ENCODE results near the gene IBTK.
A peak's percentile ranks its signal among the peaks of the same experiment; 100 is the strongest.
"Not testable (repeated sequence)": the region's sequence is repeated elsewhere in the genome, so short reads cannot be mapped to it uniquely, and the experiment has no call there.

Gene IBTK

DNA sequence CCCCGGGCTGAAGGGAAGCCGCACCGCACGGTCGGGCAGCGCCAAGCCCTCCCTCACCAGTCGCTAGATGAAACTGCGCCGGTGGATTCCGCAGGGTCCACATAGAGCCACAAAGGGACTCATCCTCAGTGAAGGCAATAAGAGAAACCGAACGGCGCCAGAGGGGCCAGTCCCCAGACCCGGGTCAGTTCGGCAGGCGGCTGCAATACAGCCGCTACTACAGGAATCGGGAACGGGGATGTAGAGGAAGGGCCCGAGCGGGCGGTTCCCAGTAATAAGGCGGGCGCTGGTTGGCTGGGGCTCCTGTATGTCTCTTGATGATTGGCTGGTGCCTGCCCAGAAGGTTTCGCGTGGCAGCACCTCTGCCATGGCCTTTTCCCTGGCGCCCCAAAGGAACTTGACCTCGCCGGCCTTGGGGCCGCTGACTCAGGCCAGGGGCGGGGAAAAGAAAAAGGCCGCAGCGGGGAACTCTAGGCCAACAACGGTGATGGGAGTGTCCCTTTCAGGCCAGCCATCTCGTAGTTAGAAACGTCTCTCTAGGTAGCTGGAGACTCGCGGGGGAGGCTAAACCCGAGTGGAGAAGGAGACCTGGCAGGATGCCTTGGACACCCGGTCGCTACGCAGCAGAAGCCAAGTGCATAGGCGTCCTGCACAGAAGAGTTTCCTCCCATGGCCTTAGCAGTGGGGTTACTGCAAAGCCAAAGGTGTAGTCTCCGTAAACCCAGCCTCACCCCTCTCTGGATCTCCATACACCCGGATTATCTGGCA, at the start of gene IBTK:
Gene IBTK (minus strand): TSS at position 240 of the 768 bp plus-strand sequence. CDS start 7,258 bp downstream, outside the sequence.
- peak; percentile 88 for DNase-seq

DNA sequence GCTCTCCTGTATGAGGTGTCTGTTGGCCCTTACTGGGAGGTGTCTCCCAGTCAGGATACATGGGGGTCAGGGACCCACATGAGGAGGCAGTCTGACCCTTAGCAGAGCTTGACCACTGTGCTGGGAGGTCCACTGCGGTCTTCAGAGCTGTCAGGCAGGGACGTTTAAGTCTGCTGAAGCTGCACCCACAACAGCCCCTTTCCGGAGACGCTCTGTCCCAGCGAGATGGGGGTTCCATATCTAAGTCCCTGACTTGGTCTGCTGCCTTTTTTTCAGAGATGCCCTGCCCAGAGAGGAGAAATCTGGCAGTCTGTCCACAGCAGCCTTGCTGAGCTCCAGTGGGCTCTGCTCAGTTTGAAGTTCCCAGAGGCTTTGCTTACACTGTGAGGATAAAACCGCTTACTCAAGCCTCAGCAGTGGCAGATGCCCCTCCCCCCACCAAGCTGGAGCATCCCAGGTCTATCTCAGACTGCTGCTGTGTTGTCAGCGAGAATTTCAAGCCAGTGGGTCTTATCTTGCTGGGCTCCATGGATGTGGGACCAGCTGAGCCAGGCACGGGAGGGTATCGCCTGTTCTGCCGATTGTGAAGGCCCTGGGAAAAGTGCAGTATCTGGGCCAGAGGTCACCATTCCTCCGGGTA, 36.3 kb upstream of the IBTK start:
- DNase-seq: no peak

- not testable (repeated sequence) for DNase-seq
Measured at GRCh38 chr6:82281550-82281949, 34.0 kb upstream of the IBTK start.

GRCh38 chr6:82277686-82278085, 30.1 kb upstream of the IBTK start:
- DNase-seq: no peak

GRCh38 chr6:82275686-82276085, 28.1 kb upstream of the IBTK start:
- DNase-seq: no peak

- no peak for DNase-seq
Measured at GRCh38 chr6:82273295-82273694, 25.8 kb upstream of the IBTK start.

DNA sequence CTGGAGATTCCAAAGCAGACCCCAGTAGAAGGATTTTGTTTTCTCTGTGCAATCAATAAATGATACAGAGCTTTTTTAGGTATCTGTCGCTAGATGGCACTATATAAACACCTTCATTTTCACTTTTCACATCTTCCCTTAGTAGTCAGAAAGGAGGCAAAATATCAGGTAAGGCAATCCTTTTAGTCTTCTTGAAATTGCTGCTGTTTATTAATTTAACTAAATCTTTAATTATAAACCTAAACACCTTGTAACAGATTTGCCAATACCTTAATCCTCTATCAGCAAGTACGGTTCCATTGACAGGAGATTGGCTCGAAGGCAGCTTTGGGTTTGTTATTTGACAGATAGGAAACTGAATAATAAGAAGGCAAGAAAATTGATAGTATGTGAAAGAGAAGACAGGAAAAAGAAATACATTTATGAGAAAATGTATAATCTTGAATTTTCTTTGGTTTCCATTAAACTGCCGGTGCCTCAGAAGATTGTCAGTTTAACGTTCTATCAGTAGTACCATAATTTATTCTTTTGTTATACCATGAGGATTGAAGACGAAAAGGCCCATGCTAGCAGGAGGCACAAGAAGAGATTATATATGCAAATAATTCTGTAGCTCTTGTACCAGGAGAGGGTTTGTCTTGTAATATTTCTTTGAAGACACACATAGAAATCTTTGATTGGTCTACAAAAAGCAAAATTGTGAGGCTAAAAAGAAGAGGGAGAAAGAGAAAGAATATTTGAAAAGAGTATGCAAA, 23.5 kb upstream of the IBTK start:
- peak; percentile 10 for DNase-seq

DNA sequence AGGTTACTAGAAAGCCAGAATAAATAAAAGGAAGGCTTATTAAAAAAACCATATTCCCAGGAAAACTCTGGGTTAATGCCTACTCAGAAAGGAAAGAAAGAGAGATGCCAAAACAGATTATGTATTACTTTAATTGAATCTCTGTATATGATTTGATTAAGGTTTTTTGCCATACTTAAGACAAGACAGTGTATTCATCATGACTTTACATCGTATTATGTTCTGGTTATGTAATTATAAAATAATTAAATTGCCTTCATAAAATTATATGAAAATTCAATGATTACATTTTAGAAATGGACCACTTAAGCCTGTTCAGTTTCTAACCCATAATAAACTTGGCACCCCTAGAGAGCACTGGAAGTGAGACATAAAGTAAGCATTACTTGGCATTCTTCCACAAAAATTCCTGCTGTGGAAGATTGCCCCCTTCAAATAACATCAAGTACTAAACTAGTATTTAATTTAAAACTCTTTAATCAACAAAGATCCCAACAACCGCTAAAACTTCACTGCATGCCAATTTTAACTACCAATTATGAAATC, 20.8 kb upstream of the IBTK start:
- DNase-seq: no peak

DNA sequence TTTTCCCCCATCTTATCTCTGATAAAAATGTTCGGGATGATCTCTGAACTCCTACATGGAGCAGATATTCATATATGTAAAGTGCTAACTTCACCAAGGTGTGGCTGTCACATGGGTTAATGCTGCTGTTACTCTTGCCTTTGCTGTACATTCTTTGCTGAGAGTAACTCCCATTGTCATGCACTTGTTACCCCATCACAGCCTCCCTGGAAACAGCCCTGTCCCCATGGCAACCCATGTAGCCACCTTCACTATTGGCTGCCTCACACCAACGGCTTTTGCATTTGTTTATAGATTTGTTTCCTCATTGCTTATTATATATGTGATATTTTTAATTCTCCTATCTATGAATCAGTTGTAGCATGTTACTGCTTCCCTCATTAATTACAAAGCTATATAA, 17.3 kb upstream of the IBTK start:
- DNase-seq: no peak

DNA sequence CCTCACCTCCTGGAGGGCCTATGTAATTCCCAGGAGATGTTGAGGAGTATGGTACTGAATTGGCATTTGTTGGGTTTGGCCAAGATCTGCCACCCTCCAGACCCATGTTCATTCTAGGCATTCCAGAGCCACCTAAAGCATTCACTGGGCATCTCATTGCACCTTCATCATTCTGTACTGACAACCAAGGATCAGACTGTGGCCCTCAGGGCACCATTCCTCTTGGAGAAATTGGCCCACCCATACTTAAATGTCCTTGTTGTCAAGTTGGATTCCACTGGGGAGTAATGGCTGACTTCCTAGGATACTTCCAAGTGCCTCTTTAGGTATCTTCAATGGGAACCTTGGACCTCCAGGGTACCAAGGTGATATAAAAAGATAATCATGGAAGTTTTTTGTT, 16.8 kb upstream of the IBTK start:
- no peak for DNase-seq

- no peak for DNase-seq
Measured at GRCh38 chr6:82263916-82264315, 16.4 kb upstream of the IBTK start.

GRCh38 chr6:82260997-82261732, 13.6 kb upstream of the IBTK start:
- DNase-seq: no peak

DNA sequence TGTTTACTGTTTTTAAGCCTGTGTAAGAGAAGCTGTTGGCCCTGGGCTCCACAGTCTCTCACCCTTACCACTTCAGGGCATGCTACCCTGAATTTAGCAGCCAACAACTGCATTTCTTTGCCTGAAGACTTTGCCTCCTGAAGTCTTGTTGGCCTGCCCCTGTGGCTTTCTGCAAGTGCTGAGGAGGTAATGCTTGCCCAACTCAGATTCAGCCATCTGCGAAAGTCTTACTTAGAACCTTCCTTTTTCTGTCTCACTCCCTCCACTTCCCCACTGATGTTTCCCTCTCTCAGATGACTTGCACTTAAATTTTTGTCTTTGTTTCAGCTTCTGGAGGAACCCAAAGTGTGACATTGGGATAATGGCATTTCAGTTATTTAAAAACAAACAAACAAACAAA, 11.8 kb upstream of the IBTK start:
- DNase-seq: no peak

DNA sequence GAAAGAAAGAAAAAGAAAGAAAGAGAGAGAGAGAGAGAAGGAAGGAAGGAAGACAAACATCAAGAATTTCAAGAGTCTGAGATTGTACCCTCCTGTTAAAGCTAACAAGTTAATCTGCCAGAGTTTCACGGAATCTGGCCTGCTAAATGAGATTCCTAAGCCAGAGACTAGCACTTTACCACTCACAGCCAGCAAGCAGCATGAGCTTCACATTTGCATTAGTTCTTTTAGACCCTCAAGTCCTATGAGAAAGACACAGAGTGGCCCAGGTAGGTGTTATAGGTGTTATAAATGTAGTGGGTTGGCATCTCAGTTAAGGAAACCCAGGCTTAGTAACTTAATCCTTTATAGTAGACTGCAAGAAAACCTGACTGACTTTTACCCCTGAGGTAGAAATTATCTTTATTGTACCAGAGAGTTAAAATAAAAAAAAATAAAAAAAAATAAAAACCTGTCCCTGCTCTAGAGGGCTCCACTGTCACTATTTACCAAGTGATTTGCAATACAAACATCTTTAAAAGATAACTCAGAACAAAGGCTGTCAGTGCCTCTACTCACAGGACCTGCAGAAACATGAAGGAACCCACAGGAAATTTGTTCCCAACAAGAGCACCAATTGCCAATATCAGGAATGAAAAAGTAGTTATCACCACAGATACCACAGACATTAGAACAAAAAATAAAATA, 9.7 kb upstream of the IBTK start:
- no peak for DNase-seq

- DNase-seq: not testable (repeated sequence)
Measured at GRCh38 chr6:82254722-82255121, 7.2 kb upstream of the IBTK start.

- no peak for DNase-seq
Measured at GRCh38 chr6:82251942-82252341, 4.4 kb upstream of the IBTK start.

DNA sequence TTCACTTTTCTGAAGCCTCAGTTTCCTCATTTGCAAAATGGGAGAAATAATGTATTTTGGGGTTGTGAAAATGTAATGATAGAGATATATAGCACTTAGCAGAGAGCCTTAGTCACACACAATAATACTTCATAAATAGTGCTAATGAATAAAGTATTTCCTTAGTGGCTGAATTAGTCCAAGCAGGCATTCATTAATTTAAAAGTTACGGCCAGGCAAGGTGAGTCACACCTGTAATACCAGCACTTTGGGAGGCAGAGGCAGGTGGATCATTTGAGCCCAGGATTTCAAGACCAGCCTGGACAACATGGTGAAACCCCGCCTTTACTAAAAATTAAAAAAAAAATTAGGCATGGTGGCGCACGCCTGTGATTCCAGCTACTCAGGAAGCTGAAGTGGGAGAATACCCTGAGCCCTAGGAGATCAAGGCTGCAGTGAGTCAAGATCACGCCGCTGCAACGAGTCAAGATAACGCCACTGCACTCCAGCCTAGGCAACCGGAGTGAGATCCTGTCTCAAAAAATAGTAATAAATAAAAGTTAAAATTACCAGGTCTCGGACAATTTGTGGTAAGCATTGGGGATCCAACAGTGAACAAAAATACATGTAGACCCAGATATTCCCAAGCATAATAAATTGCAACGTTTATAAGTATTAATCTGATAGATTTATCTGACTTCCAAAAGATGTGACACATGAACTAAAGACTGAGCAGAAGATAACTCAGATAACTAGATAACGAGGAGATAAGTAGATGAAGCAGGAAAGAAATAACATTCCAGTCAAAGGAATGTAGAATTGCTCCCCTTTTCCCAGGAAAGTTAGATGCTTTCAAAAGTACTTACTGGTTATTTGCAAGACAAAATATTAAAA, 2.1 kb upstream of the IBTK start:
- DNase-seq: no peak

DNA sequence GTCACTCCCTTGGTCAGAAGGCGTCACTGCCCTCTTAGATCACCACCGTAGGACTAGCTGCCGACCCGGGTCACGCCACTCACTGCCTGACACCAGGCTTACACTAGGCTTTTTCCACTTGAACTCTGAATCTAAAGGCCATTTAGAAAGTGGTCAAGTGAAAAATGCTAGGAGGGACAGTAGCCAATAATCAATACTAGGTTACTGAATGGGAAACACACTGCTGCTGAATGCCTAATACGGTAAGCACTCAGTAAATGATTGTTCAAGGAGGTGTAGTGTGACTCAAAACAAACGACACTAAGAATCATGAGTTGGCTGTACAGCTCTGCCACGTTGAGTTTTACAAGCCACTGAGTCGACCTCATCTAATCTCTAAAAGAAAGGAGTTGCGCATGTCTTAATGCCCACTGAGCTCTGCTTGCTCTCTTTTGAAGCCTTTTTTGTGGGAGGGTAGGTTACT, 760 bp upstream of the IBTK start:
- no peak for DNase-seq

- peak; percentile 32 for DNase-seq
Measured at GRCh38 chr6:82246802-82247504, 591 bp downstream of the IBTK start.

- no peak for DNase-seq
Measured at GRCh38 chr6:82246370-82246769, 1.2 kb downstream of the IBTK start.
